DMS114 treated with DMSO at 0.1 percent for 48 hours (cell line): Measurements from ENCODE around the gene UTP14A.
"Not testable (repeated sequence)": the region's sequence is repeated elsewhere in the genome, so short reads cannot be mapped to it uniquely, and the experiment has no call there.

ENCODE experiments used
- DNase-seq: peaks from one replicate; lab custom pipeline; 2025; ENCODE audit not compliant: unreplicated experiment; lab: John Stamatoyannopoulos, UW

The UTP14A gene, protein sequence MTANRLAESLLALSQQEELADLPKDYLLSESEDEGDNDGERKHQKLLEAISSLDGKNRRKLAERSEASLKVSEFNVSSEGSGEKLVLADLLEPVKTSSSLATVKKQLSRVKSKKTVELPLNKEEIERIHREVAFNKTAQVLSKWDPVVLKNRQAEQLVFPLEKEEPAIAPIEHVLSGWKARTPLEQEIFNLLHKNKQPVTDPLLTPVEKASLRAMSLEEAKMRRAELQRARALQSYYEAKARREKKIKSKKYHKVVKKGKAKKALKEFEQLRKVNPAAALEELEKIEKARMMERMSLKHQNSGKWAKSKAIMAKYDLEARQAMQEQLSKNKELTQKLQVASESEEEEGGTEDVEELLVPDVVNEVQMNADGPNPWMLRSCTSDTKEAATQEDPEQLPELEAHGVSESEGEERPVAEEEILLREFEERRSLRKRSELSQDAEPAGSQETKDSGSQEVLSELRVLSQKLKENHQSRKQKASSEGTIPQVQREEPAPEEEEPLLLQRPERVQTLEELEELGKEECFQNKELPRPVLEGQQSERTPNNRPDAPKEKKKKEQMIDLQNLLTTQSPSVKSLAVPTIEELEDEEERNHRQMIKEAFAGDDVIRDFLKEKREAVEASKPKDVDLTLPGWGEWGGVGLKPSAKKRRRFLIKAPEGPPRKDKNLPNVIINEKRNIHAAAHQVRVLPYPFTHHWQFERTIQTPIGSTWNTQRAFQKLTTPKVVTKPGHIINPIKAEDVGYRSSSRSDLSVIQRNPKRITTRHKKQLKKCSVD

DNA sequence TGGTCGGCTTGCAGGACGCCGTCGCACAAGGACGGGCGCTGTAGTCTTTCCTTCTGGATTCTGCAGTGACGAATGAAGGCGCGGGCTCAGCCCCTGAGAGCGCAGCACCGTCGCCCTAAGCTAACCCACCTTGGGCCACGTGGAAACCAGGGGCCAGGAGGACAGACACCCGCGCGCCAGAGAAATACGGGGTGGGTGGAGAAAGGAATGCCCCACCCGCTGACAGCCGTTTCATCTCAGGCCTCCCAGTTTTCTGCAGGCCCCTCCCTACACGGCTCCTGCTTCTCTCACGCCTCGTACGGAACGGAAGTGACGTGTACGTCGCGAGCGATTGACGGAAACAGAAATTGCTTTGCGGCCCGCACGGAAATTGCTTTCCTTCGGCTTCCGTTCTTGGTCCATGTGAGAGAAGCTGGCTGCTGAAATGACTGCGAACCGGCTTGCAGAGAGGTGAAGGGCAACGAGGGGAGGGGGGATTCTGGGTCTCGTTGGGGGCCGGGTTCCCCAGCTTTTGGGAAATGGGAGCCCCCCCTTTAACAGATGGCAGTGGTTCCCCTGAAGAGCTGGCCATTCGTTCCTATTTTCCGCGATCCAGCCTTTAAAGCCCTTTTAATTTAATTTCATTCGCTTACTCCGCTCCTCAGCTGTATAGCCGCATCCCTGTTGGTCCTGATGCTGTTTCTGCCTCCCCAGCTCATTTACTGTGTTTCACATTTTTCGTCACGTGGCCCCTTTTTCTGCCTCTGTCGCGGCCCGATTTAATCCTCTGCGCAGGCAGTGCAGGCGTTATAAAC, at the start of gene UTP14A:
UTP14A (plus strand) TSS at position 378 of the 794 bp plus-strand sequence; CDS start at position 425, 47 bp downstream.
- peak; percentile 72 for DNase-seq

DNA sequence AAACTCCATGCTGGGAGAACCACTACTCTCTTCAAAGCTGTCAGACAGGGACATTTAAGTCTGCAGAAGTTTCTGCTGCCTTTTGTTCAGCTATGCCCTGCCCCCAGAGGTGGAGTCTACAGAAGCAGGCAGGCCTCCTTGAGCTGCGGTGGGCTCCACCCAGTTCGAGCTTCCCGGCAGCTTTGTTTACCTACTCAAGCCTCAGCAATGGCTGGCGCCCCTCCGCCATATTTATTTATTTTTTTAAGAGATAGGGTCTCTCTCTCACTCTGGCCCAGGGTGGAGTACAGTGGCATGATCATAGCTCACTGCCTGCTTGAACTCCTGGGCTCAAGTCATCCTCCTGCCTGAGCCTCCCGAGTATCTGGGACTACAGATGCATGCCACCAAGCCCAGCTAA, 46.8 kb upstream of the UTP14A start:
- DNase-seq, result not testable (repeated sequence)

DNA sequence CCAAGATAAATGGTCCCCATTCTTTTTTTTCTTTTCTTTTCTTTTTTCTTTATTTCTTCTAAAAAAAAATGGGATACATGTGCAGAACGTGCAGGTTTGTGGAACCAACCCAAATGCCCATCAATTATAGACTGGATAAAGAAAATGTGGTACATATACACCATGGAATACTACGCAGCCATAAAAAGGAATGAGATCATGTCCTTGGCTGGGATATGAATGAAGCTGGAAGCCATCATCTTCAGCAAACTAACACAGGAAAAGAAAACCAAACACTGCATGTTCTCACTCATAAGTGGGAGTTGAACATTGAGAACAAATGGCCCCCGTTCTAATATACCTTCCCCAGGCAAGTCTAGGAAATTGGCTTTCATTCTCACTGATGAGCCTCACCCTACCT, 39.6 kb upstream of the UTP14A start:
- DNase-seq, result not testable (repeated sequence)

DNA sequence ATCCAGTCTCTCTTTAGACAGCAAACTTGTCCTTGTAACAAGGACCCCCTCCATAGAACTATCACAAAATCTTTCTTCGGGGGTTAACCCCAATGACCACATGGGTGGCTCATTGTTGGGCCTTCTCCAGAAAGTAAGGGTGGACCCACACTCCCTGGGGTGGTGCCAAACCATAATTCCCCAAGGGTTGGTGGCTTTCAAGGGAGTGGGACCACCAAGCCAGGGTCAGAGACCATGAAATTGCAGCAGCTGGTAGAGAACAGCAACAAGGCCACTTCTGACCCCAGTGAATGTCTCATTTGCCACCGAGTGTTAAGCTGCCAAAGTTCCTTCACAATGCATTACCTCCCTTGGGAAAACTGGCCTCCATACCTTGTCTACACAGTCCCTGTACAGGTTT, 33.4 kb upstream of the UTP14A start:
- no peak for DNase-seq

DNA sequence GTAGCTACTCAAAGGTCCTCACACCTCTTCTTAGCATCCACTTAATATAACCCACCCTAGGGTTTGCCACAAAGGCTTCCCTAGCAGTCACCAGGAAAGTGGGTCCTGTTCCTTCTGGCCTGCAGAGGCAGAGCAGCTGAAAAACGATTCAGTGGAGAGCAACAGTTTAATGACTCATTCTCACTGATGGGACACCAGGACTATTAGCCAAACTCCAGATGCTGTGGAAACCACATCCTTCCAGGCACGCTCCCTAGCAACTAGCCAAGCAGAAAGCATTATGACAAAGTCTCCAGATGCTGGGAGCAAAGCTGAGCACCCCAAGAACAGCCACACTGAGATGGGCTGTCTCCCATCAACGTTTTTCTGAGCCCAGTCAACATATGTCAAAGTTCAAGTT, 30.3 kb upstream of the UTP14A start:
- no peak for DNase-seq

DNA sequence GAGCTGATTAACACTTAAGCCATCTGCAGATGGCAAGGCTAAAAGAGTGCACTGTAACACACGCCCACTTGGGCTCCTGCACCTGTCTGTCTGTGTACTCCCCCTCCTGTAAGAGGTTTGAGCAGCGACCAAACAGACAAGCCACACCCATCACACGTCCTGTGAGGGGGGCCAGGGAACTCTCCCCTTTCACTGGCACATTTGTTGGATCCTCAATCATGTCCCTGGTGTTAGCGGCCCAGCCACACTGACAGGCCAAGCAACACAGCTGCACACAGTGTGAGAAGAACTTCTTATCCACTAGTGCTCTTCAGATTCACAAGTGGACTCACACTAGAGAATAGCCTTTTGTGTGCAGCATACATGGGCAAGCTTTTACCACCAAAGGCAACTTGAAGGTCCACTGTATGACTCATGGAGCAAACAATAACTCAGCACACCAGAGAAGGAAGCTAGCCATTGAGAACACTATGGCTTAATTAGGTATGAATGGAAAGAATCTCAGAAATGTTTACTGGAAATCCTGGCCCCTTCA, 29.1 kb upstream of the UTP14A start:
- no peak for DNase-seq

DNA sequence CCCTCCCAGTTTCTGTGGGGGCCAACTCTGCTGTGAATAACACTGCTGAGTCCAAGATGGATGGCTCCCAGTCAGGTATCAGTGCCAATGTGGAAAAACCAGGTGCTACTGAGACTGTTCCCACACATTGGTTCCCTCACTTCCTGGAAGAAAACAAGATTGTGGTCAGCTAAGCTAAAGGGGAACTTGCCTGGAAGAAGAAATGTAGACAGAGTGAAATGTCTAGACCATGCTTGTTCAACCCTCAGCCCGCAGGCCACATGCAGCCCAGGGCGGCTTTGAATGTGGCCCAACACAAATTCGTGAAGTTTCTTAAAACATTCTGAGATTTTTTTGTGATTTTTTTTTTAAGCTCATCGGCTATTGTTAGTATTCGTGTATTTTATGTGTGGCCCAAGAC, 28.6 kb upstream of the UTP14A start:
- DNase-seq, result no peak

DNA sequence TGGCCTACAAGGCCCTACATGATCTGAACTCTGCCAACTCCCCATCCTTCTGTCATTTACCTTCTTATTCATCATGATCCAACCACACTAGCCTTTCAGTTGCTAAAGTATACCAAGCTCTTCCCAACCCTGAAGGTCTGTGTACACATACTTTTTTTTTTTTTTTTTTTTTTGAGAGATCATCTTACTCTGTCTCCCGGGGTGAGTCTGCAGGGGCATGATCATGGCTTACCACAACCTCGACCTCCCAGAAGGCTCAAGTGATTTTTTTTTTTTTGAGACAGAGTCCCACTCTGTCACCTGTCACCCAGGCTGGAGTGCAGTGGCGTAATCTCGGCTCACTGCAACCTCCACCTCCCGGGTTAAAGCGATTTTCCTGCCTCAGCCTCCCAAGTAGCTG, 5.9 kb upstream of the UTP14A start:
- DNase-seq, result no peak

DNA sequence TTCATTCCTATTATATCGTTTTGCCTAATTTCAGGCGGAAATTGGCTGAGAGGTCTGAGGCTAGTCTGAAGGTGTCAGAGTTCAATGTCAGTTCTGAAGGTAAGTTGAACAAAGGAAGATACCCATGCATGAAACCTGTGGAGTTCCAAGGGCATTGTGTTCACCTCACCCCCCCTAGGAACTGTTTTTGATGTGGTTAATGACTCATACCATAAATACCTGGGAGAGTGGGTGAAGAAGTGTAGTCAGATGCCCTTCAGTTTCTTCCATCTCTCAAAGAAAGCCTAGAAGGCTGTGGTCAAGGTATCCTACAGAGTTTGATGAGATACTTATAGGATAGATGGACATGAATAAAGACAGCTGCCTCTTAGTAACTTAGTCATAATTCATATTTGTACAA, 2.7 kb downstream of the UTP14A start:
- no peak for DNase-seq

DNA sequence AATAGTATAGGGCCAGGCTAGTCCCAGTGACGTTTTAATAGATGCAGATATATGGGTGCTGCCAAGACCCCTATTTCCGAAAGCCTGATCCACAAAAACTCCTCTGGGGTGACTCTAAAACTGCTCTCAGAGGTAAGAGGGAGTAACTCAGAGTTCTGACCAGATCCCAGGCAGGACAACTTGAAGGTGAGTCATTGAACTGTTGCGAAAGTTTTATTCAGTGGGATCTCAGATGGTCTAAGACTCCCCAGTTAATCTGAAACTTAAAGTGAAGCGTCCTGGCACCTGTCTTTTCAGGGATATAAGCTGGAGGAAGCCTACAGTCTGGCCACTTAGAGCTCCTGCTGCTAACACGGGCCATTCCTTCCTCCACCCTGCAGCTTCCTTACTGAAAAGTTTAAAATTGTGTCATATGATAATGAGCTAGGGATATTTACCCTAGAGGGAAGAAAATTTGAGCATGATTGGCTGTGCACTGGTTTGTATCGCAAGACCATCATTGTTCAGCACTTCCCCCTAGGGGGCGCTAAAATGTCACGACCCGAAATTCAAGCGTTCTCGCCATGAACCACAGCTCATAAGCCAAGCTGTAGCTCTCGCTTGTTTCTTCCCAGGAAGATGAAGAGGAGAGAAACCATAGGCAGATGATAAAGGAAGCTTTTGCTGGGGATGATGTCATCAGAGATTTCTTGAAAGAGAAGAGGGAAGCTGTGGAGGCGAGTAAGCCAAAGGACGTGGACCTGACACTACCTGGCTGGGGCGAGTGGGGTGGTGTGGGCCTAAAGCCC, 19.5 kb downstream of the UTP14A start:
- DNase-seq, result peak; percentile 6

DNA sequence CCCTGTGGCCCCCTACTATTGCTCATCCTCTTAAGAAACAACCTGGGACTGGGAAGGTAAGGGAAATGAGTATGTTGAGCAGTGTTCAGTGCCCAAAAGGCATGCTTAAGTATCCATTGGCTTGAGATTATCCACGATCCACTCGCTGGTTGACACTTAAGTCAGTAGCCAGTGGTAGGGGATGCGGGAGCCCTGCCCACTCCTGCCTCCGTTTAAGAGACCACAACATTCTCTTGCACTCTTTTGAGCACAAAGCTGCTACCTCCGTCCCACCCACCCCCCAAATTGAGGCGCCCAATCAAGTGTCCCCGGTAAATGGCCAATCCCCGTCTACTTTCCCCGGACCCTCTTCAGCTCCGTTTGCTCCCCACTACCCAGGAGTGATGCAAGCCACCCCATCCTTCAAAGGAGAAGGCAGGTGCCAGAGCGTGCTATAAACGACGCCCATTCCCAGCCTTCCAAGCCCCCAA, 25.0 kb downstream of the UTP14A start:
- peak; percentile 23 for DNase-seq

DNA sequence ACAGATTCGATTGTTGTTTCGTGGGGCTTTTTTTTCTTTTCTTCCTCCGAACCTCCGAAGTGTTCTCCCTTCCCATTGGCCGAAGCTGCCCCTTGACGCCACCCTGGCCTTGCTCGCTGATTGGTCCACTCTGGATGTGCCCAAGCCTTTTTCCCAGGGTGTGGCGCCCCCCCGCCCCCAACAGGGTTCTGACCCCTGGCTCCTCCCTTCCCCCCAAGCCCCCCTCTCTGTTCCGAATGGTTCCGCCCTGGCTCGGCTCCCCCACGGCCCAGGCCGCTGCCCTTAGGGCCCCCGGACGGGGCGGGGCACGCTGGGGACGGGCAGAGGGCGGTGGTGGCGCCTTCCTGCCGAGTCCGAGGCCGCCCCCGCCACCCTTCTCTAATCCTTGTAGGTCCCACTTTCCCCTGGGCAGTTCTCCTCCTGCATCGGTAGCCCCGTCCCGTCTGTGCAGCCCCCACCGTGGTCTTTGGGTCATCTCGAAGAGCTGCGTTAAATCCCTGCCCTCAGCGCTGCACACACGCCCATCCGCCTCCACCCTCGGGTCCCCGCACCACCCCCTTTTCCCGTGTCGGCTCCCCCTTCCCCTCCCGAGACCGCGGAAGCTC, 25.5 kb downstream of the UTP14A start:
- peak; percentile 44 for DNase-seq

DNA sequence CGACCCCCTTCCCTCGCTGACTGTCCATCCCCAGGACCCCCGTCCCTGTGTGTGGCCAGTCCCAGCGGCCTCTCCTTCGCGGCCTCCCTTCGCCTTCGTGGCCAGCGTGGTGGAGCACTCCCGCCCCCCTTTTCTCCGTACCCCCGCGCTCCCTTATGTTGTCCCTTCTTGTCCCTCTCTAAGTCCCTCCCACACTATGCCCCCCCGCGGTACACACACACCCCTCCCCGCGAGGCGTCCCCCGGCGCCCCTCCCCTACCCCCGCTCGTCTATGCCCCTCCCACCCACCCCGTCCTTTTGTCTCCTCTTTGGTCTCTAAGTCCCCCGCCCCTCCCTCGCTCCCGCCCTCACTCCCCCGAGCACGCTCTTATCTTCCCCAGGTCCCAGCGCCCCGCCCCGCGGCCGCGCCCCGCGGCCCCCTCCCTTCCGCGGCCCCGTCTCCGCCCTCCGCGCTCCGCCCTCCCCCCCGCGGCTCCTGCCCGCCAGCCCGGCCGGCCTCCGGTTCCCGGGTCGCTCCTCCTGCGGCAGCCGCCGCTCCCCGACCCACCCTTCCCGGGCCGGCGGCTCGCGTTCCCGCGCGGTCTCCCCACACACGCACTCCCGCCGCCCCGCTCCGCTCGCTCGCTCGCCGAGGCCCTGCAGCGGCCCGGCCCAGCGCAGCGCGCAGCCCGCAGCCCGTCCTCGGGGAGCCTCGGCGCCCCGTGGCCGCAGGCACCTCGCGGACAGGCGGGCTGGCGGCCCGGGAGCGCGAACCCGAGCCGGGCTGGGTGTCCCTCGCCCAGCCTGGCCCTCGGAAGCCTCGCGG, 26.3 kb downstream of the UTP14A start:
- peak; percentile 39 for DNase-seq

DNA sequence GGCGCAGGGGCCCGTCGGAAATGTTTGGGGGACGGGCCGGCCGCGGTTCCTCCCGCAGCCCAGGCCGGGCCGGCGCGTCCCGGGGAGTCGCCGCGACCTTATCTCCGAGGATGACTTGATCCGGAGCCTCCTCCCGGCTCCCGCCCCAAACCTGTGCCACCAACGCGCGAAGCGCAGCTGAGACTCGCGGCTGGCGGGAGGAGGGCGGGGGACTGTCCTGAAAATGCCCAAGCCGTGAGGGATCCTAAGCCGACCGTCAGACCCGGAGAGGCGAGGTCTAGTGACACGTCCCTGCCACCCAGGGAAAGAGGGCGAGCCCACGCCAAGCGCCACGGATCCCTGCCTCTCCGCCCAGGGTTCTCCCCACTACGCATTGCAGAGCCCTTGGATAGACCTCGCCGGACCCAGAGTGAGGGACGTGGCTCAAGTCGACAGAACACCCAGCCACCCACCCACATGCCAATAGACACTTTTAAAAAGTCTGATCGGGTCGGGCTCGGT, 26.9 kb downstream of the UTP14A start:
- DNase-seq, result no peak

DNA sequence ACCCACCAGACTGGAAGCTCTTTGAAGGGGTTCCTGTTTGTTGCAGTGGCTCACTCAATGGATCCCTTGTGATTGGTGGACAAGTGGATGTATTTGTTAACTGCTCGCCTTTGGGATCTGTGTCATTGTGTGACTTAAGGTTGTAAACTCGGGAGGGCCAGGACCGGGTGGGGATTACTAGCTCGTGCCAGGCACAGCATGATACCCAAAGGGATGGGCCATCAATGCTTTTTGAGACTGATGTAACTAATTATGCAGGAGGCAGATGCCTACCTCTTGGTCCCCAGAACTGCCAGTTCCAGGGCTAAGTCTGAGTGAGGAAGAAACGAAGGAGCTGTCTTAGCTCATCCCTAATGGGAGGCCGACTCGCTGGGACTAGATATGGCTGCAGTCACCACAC, 27.7 kb downstream of the UTP14A start:
- no peak for DNase-seq

DNA sequence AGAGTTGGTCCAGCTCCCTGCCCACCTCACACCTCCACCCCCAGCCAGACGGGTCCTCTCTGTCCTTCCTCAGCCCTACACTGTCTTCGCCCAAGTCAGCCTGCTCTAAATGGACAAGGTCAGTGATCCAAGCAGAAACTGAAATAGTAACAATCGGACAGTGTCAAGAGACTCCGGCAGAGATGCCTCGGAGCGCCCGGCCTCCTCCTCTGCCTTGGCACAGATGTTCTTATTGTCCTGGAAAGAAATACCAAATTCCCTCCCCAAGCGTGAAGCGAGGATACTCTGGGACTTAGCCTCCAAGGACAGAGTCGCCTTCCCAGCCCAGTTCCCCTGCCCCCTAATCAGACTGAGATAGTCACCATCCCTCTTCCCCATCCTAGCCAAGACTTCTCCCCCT, 28.5 kb downstream of the UTP14A start:
- DNase-seq, result no peak

DNA sequence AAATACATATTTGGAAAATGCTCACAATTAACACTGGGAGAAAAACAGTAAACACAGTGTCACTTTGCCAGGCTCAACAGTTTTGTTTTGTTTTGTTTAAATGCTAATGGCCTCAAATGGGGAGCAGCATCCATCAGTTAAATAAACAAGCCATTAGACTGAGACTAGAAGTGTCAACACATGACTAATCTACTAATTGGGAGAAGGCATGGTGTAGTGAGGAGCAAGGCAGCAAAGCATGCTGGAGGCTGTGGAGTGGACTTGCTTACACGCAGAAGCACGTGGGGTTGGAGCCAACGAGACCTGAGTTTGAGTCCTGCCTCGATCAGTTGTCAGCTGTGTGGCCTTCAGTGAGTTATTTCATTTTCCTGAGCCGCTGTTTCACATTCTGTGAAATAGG, 29.0 kb downstream of the UTP14A start:
- DNase-seq, result no peak

DNA sequence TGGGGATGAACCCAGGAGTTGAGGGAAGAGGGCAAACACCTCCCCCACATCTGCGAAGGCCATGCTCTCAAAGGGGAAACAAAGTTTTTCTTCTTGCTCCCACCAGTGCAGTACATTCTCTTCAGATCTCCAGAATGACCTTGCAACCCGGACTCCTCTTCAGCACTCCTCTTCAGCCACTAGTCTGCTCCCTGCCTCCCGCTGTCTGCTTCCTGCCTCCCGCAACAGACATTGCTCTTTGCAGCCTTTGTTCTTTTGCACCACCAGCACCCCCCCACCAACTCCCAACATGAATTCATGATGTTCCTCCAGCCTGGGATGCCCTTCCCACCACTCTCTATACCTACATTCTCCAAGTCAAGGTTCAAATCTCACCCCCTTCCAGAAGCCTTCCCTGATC, 32.1 kb downstream of the UTP14A start:
- no peak for DNase-seq

DNA sequence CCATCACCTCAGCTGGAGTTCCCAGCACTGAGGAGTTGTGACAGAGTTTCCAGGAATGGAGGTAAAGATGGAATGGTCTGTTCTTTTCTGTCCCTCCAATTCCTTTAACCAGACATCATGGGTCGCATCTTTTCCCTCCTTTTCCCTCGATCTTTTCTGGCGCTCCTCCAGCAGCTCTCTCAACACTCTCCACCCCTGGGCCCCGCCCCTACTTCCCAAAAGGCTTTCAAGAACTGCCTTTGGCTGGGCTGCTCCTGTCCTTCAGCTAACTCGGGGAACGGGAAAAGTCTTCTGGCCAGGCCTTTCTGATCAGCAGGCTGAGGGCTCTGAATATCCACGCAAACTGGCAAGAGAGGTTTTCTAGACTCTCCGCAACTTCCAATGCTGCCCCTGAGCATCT, 34.0 kb downstream of the UTP14A start:
- no peak for DNase-seq
